Activated naive CD4-positive, alpha-beta T cell treated with anti-CD3 and anti-CD28 coated beads, Interleukin-2, amount 10 ng/mL, durations not matched to agents 7 days and 5 days (primary cell): ENCODE measurements around the gene CCDC40.

Experiments used
- CTCF ChIA-PET: fragments of 350-600 bp; sonication (Branson Sonifier 250); formaldehyde crosslinking; loops from one replicate; lab custom pipeline; 2021; ENCODE audit warnings: antibody characterized with exemption; lab: Charles Lee
- DNase-seq: peaks from one replicate; pipeline ENCODE4 v3.0.0-alpha.2; 2020
- H3K27ac Mint-ChIP-seq: one replicate; pipeline ENCODE4 v1.8.0; 2021; ENCODE audit warnings: mild to moderate bottlenecking, moderate library complexity, mixed read lengths
- H3K27me3 Mint-ChIP-seq: one replicate; pipeline ENCODE4 v1.8.0; 2021; ENCODE audit warnings: mild to moderate bottlenecking, mixed read lengths
- H3K36me3 Mint-ChIP-seq: one replicate; pipeline ENCODE4 v1.8.0; 2021; ENCODE audit warnings: mixed read lengths
- H3K4me1 Mint-ChIP-seq: one replicate; pipeline ENCODE4 v1.8.0; 2021; ENCODE audit warnings: mixed read lengths
- H3K4me3 Mint-ChIP-seq: one replicate; pipeline ENCODE4 v1.8.0; 2021; ENCODE audit warnings: mild to moderate bottlenecking, moderate library complexity, mixed read lengths
- H3K9me3 Mint-ChIP-seq: one replicate; pipeline ENCODE4 v1.8.0; 2021; ENCODE audit warnings: mixed read lengths

The CCDC40 gene

DNA sequence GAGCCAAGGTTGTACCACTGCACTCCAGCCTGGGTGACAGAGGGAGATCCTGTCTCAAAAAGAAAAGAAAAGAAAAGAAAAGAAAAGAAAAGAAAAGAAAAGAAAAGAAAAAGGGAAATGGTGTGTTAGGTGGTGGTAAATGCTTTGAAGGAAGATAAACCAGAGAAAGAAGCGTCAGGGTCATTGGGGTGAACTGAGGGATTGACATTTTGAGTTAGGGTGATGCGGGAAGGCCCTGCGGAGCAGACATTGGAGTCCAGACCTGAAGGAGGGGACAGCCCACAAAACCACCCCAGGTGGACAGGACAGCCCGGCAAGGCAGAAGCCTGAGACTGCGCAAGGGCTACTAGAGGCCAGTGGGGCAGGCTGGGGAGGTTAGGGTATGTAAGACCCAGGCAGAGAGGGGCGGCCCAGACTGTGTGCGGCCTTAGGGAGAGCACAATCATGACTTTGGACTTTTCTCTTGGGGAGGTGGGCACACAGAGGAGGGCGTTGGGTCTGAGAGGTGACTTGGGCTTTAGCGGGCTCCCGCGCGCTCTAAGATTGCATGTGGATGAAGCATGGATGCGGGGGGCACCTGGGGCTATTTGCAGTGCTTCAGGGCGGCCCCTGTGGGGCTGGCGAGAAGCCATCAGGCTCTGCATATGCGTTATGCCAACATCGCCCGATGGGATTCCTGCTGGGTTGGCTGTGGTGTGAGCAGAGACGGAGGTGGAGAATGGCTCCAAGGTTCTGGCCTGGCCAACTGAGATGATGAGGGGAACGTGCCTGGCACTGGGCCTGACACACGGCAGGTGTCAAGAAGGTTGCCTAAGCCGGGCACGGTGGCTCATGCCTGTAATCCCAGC lies 61.6 kb downstream of the CCDC40 start:
- no peaks in the 10 kb centered on the region for H3K9me3 Mint-ChIP-seq
- H3K27ac Mint-ChIP-seq: no peak overlapping the region
- no peak for DNase-seq
- H3K4me3 Mint-ChIP-seq: no peak overlapping the region
- CTCF ChIA-PET: no interaction called here
- peaks cover 27% of the 10 kb centered on the region for H3K4me1 Mint-ChIP-seq
- H3K27me3 Mint-ChIP-seq: peaks cover 43% of the 10 kb centered on the region
- H3K36me3 Mint-ChIP-seq: no peaks in the 10 kb centered on the region

DNA sequence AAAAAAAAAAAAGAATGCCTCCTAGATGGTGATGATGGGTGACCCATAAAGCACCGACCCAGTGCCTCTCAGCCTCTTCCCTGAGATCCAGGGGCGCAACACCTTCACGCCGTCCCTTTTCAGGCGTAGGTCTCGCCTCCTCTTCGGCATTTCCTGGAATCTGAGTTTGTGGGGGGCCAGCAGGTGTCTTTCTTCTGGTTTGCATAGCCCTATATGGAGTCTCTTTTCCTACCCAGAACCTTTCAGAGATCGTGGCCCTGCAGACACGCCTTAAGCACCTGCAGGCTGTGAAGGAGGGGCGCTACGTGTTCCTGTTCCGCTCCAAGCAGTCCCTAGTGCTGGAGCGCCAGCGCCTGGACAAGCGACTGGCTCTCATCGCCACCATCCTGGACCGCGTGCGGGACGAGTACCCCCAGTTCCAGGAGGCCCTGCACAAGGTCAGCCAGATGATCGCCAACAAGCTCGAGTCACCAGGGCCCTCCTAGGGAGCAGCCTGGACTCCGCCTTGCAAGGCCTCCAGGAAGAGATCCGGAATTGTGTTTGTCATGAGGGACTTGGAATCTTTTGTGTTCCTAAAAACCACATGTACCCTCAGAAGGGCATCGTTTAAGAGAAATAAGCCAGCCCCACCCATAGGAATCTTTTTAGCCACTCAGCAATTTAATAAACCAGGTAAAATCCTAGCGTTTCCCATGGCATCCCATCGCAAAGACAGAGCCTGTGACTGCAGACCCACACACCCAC lies 63.0 kb downstream of the CCDC40 start:
- H3K4me1 Mint-ChIP-seq: peaks cover 27% of the 10 kb centered on the region
- H3K9me3 Mint-ChIP-seq: no peaks in the 10 kb centered on the region
- CTCF ChIA-PET: no interaction called here
- peaks cover 39% of the 10 kb centered on the region for H3K27me3 Mint-ChIP-seq
- no peak overlapping the region for H3K4me3 Mint-ChIP-seq
- no peak for DNase-seq
- H3K27ac Mint-ChIP-seq: no peak overlapping the region
- H3K36me3 Mint-ChIP-seq: no peaks in the 10 kb centered on the region

DNA sequence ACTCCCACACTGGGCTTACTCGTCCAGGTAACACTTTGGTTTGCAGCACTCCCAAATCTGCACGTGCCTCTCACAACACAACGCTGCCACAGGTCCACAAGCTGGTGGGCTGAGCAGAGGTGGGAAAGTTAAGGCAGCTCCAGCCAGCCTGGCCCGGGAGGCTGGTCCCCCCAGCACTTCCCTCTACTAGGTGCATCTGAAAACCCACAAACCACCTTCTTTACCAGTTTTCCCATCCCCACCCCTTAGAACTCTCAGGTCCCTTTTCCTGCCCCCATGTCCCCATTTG lies 63.5 kb downstream of the CCDC40 start:
- no peaks in the 10 kb centered on the region for H3K9me3 Mint-ChIP-seq
- no peak for DNase-seq
- peak overlapping the region; percentile 22 for H3K4me3 Mint-ChIP-seq
- H3K4me1 Mint-ChIP-seq: peaks cover 27% of the 10 kb centered on the region
- CTCF ChIA-PET: interaction anchor here (2.3 kb wide), 1 partner anchor 92 kb away, joined by 6 read pairs; no protein-coding TSS in a partner anchor
- no peak overlapping the region for H3K27ac Mint-ChIP-seq
- H3K36me3 Mint-ChIP-seq: no peaks in the 10 kb centered on the region
- H3K27me3 Mint-ChIP-seq: peaks cover 35% of the 10 kb centered on the region

DNA sequence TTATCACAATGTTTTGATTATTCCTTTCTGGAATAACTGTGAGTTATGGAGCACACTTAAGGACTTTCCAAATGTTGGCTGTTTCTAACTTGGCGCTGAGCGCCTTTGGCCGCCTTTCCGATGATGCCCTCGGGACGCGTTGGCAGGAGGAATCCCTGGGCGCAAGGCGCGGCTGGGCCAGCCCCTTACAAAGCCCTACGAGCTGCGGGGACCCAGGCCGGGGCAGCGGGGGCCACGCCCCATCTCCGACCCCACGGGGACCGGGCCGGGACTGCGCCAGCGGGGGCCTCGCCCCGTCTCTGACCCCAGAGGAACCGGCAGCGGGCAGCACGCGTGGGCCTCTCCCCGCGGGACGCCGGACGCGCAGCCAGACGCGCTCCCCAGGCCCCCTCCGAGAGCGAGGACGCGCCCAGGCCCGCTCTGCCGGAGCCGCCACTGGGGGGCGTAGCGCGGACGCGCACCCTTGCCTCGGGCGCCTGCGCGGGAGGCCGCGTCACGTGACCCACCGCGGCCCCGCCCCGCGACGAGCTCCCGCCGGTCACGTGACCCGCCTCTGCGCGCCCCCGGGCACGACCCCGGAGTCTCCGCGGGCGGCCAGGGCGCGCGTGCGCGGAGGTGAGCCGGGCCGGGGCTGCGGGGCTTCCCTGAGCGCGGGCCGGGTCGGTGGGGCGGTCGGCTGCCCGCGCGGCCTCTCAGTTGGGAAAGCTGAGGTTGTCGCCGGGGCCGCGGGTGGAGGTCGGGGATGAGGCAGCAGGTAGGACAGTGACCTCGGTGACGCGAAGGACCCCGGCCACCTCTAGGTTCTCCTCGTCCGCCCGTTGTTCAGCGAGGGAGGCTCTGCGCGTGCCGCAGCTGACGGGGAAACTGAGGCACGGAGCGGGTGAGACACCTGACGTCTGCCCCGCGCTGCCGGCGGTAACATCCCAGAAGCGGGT lies 64.8 kb downstream of the CCDC40 start, which contains the start of gene GAA:
Gene GAA (plus strand): TSS at position 571 of the 935 bp plus-strand sequence. CDS start 3,006 bp downstream, outside the sequence.
- Mint-ChIP-seq H3K9me3 (no peaks in the 10 kb centered on the region), H3K27me3 (peaks cover 31% of the 10 kb centered on the region), H3K36me3 (no peaks in the 10 kb centered on the region), H3K27ac (peak within 1 kb of the TSS; percentile 84), H3K4me1 (peaks cover 27% of the 10 kb centered on the region), H3K4me3 (peak within 1 kb of the TSS; percentile 91)
- peak; percentile 90 for DNase-seq
- CTCF ChIA-PET: interaction anchor here (0.6 to 2.3 kb wide), 21 partner anchors 9 to 327 kb away, joined by 3 to 8 read pairs (median 4); partner anchors contain the start of gene RNF213

DNA sequence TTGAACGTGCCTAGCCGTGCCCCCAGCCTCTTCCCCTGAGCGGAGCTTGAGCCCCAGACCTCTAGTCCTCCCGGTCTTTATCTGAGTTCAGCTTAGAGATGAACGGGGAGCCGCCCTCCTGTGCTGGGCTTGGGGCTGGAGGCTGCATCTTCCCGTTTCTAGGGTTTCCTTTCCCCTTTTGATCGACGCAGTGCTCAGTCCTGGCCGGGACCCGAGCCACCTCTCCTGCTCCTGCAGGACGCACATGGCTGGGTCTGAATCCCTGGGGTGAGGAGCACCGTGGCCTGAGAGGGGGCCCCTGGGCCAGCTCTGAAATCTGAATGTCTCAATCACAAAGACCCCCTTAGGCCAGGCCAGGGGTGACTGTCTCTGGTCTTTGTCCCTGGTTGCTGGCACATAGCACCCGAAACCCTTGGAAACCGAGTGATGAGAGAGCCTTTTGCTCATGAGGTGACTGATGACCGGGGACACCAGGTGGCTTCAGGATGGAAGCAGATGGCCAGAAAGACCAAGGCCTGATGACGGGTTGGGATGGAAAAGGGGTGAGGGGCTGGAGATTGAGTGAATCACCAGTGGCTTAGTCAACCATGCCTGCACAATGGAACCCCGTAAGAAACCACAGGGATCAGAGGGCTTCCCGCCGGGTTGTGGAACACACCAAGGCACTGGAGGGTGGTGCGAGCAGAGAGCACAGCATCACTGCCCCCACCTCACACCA lies 65.7 kb downstream of the CCDC40 start:
- CTCF ChIA-PET: interaction anchor here (0.6 to 2.3 kb wide), 21 partner anchors 10 to 326 kb away, joined by 3 to 8 read pairs (median 4); partner anchors contain the start of gene RNF213
- H3K4me3 Mint-ChIP-seq: peak overlapping the region; percentile 91
- H3K27ac Mint-ChIP-seq: peak overlapping the region; percentile 84
- H3K4me1 Mint-ChIP-seq: peaks cover 27% of the 10 kb centered on the region
- no peaks in the 10 kb centered on the region for H3K9me3 Mint-ChIP-seq
- H3K27me3 Mint-ChIP-seq: peaks cover 31% of the 10 kb centered on the region
- no peaks in the 10 kb centered on the region for H3K36me3 Mint-ChIP-seq
- DNase-seq: no peak

DNA sequence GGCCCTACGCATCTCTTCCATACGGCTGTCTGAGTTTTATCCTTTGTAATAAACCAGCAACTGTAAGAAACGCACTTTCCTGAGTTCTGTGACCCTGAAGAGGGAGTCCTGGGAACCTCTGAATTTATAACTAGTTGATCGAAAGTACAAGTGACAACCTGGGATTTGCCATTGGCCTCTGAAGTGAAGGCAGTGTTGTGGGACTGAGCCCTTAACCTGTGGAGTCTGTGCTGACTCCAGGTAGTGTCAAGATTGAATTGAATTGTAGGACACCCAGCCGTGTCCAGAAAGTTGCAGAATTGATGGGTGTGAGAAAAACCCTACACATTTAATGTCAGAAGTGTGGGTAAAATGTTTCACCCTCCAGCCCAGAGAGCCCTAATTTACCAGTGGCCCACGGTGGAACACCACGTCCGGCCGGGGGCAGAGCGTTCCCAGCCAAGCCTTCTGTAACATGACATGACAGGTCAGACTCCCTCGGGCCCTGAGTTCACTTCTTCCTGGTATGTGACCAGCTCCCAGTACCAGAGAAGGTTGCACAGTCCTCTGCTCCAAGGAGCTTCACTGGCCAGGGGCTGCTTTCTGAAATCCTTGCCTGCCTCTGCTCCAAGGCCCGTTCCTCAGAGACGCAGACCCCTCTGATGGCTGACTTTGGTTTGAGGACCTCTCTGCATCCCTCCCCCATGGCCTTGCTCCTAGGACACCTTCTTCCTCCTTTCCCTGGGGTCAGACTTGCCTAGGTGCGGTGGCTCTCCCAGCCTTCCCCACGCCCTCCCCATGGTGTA lies 66.4 kb downstream of the CCDC40 start:
- Mint-ChIP-seq H3K27me3 (peaks cover 28% of the 10 kb centered on the region), H3K36me3 (no peaks in the 10 kb centered on the region), H3K4me3 (peak overlapping the region; percentile 91), H3K27ac (peak overlapping the region; percentile 28), H3K9me3 (no peaks in the 10 kb centered on the region), H3K4me1 (peaks cover 27% of the 10 kb centered on the region)
- CTCF ChIA-PET: no interaction called here
- DNase-seq: no peak

DNA sequence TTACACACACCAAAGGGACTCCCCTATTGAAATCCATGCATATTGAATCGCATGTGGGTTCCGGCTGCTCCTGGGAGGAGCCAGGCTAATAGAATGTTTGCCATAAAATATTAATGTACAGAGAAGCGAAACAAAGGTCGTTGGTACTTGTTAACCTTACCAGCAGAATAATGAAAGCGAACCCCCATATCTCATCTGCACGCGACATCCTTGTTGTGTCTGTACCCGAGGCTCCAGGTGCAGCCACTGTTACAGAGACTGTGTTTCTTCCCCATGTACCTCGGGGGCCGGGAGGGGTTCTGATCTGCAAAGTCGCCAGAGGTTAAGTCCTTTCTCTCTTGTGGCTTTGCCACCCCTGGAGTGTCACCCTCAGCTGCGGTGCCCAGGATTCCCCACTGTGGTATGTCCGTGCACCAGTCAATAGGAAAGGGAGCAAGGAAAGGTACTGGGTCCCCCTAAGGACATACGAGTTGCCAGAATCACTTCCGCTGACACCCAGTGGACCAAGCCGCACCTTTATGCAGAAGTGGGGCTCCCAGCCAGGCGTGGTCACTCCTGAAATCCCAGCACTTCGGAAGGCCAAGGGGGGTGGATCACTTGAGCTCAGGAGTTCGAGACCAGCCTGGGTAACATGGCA lies 67.1 kb downstream of the CCDC40 start:
- no peak overlapping the region for H3K27ac Mint-ChIP-seq
- CTCF ChIA-PET: interaction anchor here (1.3 kb wide), 1 partner anchor 96 kb away, joined by 4 read pairs; no protein-coding TSS in a partner anchor
- no peaks in the 10 kb centered on the region for H3K36me3 Mint-ChIP-seq
- H3K27me3 Mint-ChIP-seq: peaks cover 25% of the 10 kb centered on the region
- no peaks in the 10 kb centered on the region for H3K9me3 Mint-ChIP-seq
- H3K4me1 Mint-ChIP-seq: peaks cover 27% of the 10 kb centered on the region
- H3K4me3 Mint-ChIP-seq: peak overlapping the region; percentile 0
- no peak for DNase-seq

DNA sequence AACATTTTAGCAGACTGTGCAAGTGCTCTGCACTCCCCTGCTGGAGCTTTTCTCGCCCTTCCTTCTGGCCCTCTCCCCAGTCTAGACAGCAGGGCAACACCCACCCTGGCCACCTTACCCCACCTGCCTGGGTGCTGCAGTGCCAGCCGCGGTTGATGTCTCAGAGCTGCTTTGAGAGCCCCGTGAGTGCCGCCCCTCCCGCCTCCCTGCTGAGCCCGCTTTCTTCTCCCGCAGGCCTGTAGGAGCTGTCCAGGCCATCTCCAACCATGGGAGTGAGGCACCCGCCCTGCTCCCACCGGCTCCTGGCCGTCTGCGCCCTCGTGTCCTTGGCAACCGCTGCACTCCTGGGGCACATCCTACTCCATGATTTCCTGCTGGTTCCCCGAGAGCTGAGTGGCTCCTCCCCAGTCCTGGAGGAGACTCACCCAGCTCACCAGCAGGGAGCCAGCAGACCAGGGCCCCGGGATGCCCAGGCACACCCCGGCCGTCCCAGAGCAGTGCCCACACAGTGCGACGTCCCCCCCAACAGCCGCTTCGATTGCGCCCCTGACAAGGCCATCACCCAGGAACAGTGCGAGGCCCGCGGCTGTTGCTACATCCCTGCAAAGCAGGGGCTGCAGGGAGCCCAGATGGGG lies 68.0 kb downstream of the CCDC40 start:
- H3K9me3 Mint-ChIP-seq: no peaks in the 10 kb centered on the region
- no peak overlapping the region for H3K27ac Mint-ChIP-seq
- H3K4me3 Mint-ChIP-seq: no peak overlapping the region
- H3K36me3 Mint-ChIP-seq: no peaks in the 10 kb centered on the region
- CTCF ChIA-PET: interaction anchor here (1.3 kb wide), 1 partner anchor 96 kb away, joined by 4 read pairs; no protein-coding TSS in a partner anchor
- H3K27me3 Mint-ChIP-seq: peaks cover 21% of the 10 kb centered on the region
- H3K4me1 Mint-ChIP-seq: peaks cover 27% of the 10 kb centered on the region
- DNase-seq: no peak

DNA sequence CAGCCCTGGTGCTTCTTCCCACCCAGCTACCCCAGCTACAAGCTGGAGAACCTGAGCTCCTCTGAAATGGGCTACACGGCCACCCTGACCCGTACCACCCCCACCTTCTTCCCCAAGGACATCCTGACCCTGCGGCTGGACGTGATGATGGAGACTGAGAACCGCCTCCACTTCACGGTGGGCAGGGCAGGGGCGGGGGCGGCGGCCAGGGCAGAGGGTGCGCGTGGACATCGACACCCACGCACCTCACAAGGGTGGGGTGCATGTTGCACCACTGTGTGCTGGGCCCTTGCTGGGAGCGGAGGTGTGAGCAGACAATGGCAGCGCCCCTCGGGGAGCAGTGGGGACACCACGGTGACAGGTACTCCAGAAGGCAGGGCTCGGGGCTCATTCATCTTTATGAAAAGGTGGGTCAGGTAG lies 68.5 kb downstream of the CCDC40 start:
- Mint-ChIP-seq H3K4me3 (no peak overlapping the region), H3K36me3 (no peaks in the 10 kb centered on the region), H3K27me3 (peaks cover 18% of the 10 kb centered on the region), H3K9me3 (no peaks in the 10 kb centered on the region), H3K27ac (no peak overlapping the region), H3K4me1 (peaks cover 22% of the 10 kb centered on the region)
- CTCF ChIA-PET: no interaction called here
- DNase-seq: no peak

DNA sequence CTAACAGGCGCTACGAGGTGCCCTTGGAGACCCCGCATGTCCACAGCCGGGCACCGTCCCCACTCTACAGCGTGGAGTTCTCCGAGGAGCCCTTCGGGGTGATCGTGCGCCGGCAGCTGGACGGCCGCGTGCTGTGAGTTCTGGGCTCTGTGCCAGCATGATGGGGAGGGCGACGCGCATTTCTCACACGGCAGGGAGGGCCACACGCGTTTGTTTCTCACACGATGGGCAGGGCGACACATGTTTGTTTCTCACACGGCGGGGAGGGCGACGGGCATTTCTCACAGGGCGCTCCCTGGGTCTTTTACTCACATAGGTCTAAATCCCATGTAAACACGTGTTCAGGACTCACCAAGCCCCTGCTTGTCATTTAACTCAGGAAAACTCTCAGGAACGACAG lies 69.3 kb downstream of the CCDC40 start:
- H3K36me3 Mint-ChIP-seq: no peaks in the 10 kb centered on the region
- H3K9me3 Mint-ChIP-seq: no peaks in the 10 kb centered on the region
- no peak for DNase-seq
- H3K27ac Mint-ChIP-seq: no peak overlapping the region
- CTCF ChIA-PET: no interaction called here
- peaks cover 11% of the 10 kb centered on the region for H3K27me3 Mint-ChIP-seq
- H3K4me3 Mint-ChIP-seq: no peak overlapping the region
- peaks cover 14% of the 10 kb centered on the region for H3K4me1 Mint-ChIP-seq

DNA sequence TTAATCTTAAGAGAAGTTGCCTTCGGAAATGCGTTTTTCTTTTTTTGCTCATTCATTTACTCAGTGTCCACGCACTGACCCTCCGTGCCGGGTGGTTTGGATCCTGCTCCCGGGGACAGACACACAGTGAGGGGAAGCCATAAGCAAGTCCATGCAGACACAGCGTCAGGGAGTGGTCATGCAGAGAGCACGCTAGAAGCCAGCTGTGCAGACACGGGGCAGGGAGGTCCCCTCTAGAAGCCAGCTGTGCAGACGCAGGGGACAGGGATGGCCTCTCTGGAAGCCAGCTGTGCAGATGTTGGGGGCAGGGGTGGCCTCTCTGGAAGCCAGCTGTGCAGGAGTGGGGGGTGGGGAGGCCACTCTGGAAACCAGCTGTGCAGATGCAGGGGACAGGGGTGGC lies 69.7 kb downstream of the CCDC40 start:
- CTCF ChIA-PET: no interaction called here

DNA sequence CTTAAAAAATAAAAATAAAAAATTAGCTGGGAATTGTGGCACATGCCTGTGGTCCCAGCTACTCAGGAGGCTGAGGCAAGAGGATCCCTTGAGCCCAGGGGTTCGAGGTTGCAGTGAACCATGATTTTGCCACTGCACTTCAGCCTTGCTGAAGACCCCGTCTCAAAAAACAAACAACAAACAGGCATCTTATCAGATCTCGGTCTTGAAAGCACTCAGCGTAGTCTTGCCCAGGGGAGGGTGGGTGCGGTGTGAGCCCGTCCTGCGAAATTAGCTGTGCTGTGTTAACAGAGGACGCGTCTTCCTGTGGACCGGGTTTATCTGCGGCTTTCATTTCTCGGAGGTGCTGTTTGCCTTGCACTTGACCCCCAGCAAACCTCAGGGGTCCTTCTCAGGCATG lies 70.3 kb downstream of the CCDC40 start:
- Mint-ChIP-seq H3K4me3 (no peak overlapping the region), H3K27ac (no peak overlapping the region), H3K4me1 (peaks cover 11% of the 10 kb centered on the region), H3K9me3 (no peaks in the 10 kb centered on the region), H3K27me3 (peaks cover 9% of the 10 kb centered on the region), H3K36me3 (no peaks in the 10 kb centered on the region)
- CTCF ChIA-PET: no interaction called here
- DNase-seq: no peak

More for the DNA sequence above, 69.7 kb downstream of the CCDC40 start:
- no peak for DNase-seq
- peaks cover 12% of the 10 kb centered on the region for H3K4me1 Mint-ChIP-seq
- H3K27ac Mint-ChIP-seq: no peak overlapping the region
- H3K9me3 Mint-ChIP-seq: no peaks in the 10 kb centered on the region
- H3K27me3 Mint-ChIP-seq: peaks cover 11% of the 10 kb centered on the region
- no peak overlapping the region for H3K4me3 Mint-ChIP-seq
- no peaks in the 10 kb centered on the region for H3K36me3 Mint-ChIP-seq
